ENCODE data around the gene TRIM46. TPM values are rescaled to one million over a fixed set of nuclear protein-coding genes. Genes with fewer than 3 reads are reported as not detected.

The TRIM46 gene
- total and polyA plus RNA-seq, 2 of the 13 experiments (the other 11 are each of a cell fraction or from before 2014, with no cell fraction given), result 0.04 to 0.09 TPM

DNA sequence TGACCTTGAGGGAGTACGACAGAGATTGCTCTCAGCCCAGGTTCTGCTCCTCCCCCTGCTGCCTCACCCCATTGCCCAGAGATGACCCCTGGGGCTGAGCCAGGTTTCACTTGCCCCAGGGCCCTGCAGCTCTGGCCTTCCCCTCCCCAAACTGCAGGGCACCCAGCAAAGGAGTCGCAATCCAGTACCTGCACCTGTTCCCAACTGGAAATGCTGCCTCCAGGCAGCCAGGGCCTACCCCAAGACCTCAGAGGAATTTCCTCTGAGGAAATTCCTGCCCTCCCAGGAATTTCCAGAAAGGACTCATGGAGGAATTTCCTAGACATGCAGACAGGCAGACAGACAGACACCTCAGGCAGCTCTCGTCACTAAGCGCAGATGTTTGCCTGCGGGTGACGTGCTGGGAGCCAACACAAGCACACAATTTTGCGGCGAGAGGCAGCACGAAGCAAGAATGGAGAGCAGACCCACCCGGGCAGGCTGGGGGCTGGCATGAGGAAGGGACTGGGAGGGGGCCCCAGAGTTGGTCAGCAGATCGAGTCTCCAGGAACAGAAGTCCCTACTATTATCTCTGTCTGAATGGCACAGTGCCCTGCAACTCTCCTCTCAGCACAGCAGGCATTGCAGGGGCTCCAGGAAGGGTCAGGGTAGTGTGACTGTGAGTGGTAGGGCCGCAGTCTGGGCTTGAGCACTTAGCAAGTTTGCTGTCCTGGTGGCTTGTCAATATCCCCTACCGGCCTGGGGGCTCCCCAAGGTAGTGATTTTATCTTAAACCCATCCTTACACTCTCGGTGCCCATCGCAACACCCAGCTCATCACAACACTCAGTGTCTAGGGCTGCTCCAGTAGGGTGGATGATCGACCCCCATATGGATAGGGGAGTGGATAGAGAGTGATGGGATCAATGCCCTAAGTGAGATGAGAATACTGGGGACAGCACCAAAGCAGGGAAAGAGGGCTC is 48.9 kb upstream of the TRIM46 start (continued):
- TF ChIP-seq MAZ (IDR thresholded peaks at IDR 0.05; ENCODE audit: borderline replicate concordance, low read depth, low read length) (0 out of 2 replicates have a peak, but pooled peaks have one; percentile 25), MAZ (CRISPR knock-in tag; IDR thresholded peaks at IDR 0.05; ENCODE audit: low read depth) (no peak)

DNA sequence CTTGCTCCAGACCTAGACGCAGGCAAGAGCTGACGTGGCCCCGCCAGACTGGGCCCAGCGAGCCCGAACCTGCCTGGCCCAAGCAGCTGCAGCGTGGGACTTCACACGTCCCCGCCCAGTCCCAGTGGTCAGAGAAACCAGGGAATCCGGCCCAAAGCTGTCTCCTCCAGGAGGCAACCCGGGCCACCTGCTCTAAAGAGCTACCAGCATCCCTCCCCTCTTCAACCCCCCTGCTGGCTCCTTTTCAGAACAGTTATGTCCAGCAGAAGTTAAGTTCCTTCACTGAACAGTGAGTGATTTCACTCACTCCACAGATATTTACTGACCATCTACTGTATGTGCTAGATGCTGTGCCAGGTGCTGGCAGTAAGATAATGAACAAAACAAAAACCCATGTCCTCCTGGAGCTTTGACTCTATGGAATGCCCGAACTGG is 48.1 kb upstream of the TRIM46 start:
- 0% methylated on average over 8 of the region's 11 CpGs for WGBS (ENCODE audit: low lambda C conversion rate)
- H3K36me3 ChIP-seq (replicated peaks in 1 of 2; ENCODE audit: control insufficient read depth in 1 of 2, insufficient read depth in 2 of 2, low read length in 2 of 2), result 0 out of 5 replicates have a peak, but pooled peaks cover 0 to 8% of the 10 kb centered on the region in 2 experiments
- peak overlapping the region; percentile 86 for H3K4me2 ChIP-seq (ENCODE audit: low read depth, low read length)
- DNase-seq (ENCODE audit: low spot score) (no peak), FAIRE-seq (no peak), ATAC-seq (peak; percentile 14)
- POLR2A ChIA-PET, result interaction anchor here (1.2 to 6.4 kb wide), 22 partner anchors 10 to 152 kb away, joined by 3 to 144 read pairs (median 8); partner anchors contain the start of genes ADAM15, CKS1B, CLK2 and DPM3
- intact Hi-C loops (cut with micrococcal nuclease; ENCODE audit: unreplicated experiment), result loop anchor here (5.0 kb wide), 2 partner anchors 33 to 957 kb away; partner anchors contain the start of gene MEX3A
- H2AFZ ChIP-seq (ENCODE audit: low read length), result no peak overlapping the region
- no peaks in the 10 kb centered on the region for H3K9me3 ChIP-seq (ENCODE audit: low read length)
- H3K79me2 ChIP-seq (ENCODE audit: insufficient read depth, low read length), result peaks cover 37% of the 10 kb centered on the region
- H3K27me3 ChIP-seq (ENCODE audit: control insufficient read depth in 1 of 2, insufficient read depth in 2 of 2, low read length in 2 of 2), result no peaks in the 10 kb centered on the region; a peak in 1 of 5 replicates
- in situ Hi-C loops (cut with HindIII; ENCODE audit: extremely low pct_ligation_motif_present, low pct_unique_long_range_greater_than_20kb), result loop anchor here (5.0 kb wide), 1 partner anchor 33 kb away; no protein-coding TSS in a partner anchor
- peaks cover 14% of the 10 kb centered on the region for H4K20me1 ChIP-seq (ENCODE audit: insufficient read depth, low read length)
- CTCF ChIA-PET (ENCODE audit: low intra/inter-chr PET ratio, low total read pairs), result interaction anchor here (1.0 to 2.0 kb wide), 2 partner anchors 32 to 42 kb away, joined by 3 to 8 read pairs; no protein-coding TSS in a partner anchor
- H3K4me3 ChIP-seq (replicated peaks in 1 of 3; ENCODE audit: insufficient read depth in 1 of 3, low read depth in 2 of 3, low read length in 3 of 3), result peak overlapping the region; percentile 56 to 99 (median 96); a peak in 5 of 6 replicates
- peak overlapping the region; percentile 100 for H3K27ac ChIP-seq (ENCODE audit: extremely low read length, insufficient read depth, low read length)
- peak overlapping the region; percentile 99 for H3K9ac ChIP-seq (ENCODE audit: insufficient read depth, low read depth, low read length)
- H3K4me1 ChIP-seq (ENCODE audit: insufficient read depth, low read length), result peaks cover 29% of the 10 kb centered on the region
- no TSS peak for BruUV-seq (replicated peaks)
- TF ChIP-seq ZNF616 (CRISPR knock-in tag; IDR thresholded peaks at IDR 0.05; ENCODE audit: low read depth) (0 out of 2 replicates have a peak, but pooled peaks have one; percentile 28), KLF16 (CRISPR knock-in tag; IDR thresholded peaks at IDR 0.05) (0 out of 4 replicates have a peak, but pooled peaks of 1 of the 2 experiments have one; percentile 18), POLR2AphosphoS5 (IDR thresholded peaks at IDR 0.05; ENCODE audit: low read depth, low read length) (peak; percentile 32; the same call in 1 of the 2 replicates), CHD4 (IDR thresholded peaks at IDR 0.05; ENCODE audit: borderline replicate concordance, low read length) (0 out of 2 replicates have a peak, but pooled peaks have one; percentile 64), ASH2L (IDR thresholded peaks at IDR 0.05; ENCODE audit: insufficient read length, low read depth, low read length) (peak; percentile 25), RBM39 (IDR thresholded peaks at IDR 0.05; ENCODE audit: low read depth, low read length, poor library complexity, severe bottlenecking) (peak; percentile 23), CC2D1A (CRISPR knock-in tag; IDR thresholded peaks at IDR 0.05) (no peak), POLR2G (IDR thresholded peaks at IDR 0.05; ENCODE audit: low read depth, low read length) (0 out of 2 replicates have a peak, but pooled peaks have one; percentile 10), SRF (IDR thresholded peaks at IDR 0.05; ENCODE audit: low read depth, low read length) (no peak)
- TF ChIP-seq, protein P1, sequence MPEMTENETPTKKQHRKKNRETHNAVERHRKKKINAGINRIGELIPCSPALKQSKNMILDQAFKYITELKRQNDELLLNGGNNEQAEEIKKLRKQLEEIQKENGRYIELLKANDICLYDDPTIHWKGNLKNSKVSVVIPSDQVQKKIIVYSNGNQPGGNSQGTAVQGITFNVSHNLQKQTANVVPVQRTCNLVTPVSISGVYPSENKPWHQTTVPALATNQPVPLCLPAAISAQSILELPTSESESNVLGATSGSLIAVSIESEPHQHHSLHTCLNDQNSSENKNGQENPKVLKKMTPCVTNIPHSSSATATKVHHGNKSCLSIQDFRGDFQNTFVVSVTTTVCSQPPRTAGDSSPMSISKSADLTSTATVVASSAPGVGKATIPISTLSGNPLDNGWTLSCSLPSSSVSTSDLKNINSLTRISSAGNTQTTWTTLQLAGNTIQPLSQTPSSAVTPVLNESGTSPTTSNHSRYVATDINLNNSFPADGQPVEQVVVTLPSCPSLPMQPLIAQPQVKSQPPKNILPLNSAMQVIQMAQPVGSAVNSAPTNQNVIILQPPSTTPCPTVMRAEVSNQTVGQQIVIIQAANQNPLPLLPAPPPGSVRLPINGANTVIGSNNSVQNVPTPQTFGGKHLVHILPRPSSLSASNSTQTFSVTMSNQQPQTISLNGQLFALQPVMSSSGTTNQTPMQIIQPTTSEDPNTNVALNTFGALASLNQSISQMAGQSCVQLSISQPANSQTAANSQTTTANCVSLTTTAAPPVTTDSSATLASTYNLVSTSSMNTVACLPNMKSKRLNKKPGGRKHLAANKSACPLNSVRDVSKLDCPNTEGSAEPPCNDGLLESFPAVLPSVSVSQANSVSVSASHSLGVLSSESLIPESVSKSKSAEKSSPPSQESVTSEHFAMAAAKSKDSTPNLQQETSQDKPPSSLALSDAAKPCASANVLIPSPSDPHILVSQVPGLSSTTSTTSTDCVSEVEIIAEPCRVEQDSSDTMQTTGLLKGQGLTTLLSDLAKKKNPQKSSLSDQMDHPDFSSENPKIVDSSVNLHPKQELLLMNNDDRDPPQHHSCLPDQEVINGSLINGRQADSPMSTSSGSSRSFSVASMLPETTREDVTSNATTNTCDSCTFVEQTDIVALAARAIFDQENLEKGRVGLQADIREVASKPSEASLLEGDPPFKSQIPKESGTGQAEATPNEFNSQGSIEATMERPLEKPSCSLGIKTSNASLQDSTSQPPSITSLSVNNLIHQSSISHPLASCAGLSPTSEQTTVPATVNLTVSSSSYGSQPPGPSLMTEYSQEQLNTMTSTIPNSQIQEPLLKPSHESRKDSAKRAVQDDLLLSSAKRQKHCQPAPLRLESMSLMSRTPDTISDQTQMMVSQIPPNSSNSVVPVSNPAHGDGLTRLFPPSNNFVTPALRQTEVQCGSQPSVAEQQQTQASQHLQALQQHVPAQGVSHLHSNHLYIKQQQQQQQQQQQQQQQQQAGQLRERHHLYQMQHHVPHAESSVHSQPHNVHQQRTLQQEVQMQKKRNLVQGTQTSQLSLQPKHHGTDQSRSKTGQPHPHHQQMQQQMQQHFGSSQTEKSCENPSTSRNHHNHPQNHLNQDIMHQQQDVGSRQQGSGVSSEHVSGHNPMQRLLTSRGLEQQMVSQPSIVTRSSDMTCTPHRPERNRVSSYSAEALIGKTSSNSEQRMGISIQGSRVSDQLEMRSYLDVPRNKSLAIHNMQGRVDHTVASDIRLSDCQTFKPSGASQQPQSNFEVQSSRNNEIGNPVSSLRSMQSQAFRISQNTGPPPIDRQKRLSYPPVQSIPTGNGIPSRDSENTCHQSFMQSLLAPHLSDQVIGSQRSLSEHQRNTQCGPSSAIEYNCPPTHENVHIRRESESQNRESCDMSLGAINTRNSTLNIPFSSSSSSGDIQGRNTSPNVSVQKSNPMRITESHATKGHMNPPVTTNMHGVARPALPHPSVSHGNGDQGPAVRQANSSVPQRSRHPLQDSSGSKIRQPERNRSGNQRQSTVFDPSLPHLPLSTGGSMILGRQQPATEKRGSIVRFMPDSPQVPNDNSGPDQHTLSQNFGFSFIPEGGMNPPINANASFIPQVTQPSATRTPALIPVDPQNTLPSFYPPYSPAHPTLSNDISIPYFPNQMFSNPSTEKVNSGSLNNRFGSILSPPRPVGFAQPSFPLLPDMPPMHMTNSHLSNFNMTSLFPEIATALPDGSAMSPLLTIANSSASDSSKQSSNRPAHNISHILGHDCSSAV (CRISPR knock-in tag; IDR thresholded peaks at IDR 0.05; ENCODE audit: borderline replicate concordance), result no peak
